ENCODE measurements around the gene THADA. TPM values are rescaled to one million over a fixed set of nuclear protein-coding genes. Genes with fewer than 3 reads are reported as not detected.

Gene THADA
- total and polyA plus RNA-seq, 7 experiments from 2014 or later = 11.7 to 43.0 (median 39.6) TPM

DNA sequence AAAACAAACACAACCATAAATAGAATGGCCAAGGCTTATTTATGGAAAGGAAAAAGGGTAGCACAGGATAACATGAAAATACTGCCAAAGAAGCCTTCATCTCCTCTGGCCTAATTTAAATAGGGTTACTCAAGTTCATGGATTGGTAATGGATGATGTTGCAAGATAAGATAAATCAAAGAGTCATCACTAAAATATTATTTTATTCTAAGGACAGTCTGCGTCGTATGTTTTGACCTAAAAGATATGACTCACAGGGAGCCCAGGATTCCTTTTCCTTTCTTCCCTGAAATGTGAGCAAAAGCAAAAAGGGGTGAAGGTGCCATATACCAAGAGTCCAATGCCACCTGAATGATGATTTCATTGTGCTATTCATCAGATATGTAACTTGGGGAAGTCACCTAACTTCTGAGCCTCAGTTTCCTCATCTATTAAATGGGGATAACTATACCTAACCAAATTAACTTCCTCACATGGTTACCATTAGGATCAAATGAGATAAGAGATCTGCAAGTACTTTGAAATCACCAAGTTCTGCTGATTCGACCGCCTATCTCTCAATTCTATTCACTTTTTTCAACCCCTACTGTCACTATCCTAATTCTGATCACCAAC is 137.7 kb downstream of the THADA start:
- CTCF ChIA-PET = no interaction called here
- H3K27ac ChIP-seq (ENCODE audit: low read depth, low read length) = no peak overlapping the region
- POLR2A ChIA-PET = no interaction called here

DNA sequence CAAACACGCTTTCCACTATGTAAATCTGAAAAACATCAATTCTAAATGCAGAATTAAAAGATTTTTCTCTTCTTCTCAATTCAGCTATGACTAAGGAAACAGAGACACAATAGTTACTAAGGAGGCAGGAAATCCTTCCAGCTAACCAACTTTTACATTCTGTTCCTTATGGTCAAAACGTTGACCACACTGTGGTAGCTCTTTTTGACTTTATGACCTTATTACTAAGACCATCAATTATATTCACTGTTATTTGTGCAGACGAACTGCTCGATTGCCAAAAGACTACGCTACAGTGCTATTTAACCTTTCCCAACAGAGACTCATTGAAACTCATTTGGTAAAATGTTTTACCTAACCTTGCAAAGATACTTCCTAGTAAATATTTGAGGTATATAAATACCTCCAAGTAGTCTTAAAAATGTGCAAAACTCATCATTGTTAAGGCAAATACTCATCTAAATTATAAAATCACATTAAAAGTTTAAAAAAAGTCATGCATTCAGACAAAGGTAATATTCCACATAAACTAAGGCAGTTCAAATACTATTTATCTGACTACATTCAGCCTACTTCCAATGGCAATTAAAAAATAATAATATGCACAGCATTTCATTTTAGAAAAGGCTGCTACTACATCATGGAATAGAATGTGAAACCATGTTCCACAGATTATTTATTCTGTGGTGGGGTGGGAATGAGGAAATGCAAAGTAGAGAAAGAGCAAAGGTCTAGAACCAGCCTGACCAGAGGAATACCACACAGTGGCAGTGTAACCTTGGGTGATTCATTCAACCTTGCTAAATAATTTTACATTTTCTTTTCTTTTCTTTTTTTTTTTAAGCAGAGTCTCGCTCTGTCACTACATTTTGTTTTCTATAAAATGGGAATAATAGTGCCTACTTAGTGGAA is 139.9 kb downstream of the THADA start:
- Mint-ChIP-seq H3K36me3 (peaks cover 16 to 50% (median 36%) of the 10 kb centered on the region in 5 donors), H3K4me1 (peaks cover 8 to 27% (median 17%) of the 10 kb centered on the region in 7 donors), H3K27me3 (no peaks in the 10 kb centered on the region), H3K9me3 (no peaks in the 10 kb centered on the region), H3K4me3 (no peak overlapping the region), H3K27ac (no peak overlapping the region)
- Histone ChIP-seq H3K36me3 (ENCODE audit: control insufficient read depth in 2 of 3, insufficient read depth in 3 of 3, low read length in 3 of 3) (no peaks in the 10 kb centered on the region), H3K27me3 (ENCODE audit: control insufficient read depth in 2 of 2, insufficient read depth in 2 of 2, low read length in 2 of 2) (no peaks in the 10 kb centered on the region), H3K9me3 (ENCODE audit: control insufficient read depth in 2 of 3, low read length in 3 of 3) (no peaks in the 10 kb centered on the region), H3K4me1 (ENCODE audit: control insufficient read depth in 2 of 2, insufficient read depth in 2 of 2, low read length in 2 of 2) (no peaks in the 10 kb centered on the region), H3K27ac (ENCODE audit: low read depth, low read length) (no peak overlapping the region), H3K4me3 (ENCODE audit: low read length) (no peak overlapping the region)
- ChIA-PET POLR2A (no interaction called here), CTCF (no interaction called here)
- peak; percentile 48 for ATAC-seq
- no peak for DNase-seq
- intact Hi-C loops (cut with micrococcal nuclease) = no loop called here

More for the DNA sequence above, 137.7 kb downstream of the THADA start:
- intact Hi-C loops (cut with micrococcal nuclease) = no loop called here
- Mint-ChIP-seq H3K27me3 (no peaks in the 10 kb centered on the region), H3K4me1 (peaks cover 3 to 29% (median 18%) of the 10 kb centered on the region in 7 donors), H3K4me3 (no peak overlapping the region), H3K36me3 (peaks cover 9 to 36% (median 19%) of the 10 kb centered on the region in 5 donors), H3K27ac (no peak overlapping the region), H3K9me3 (no peaks in the 10 kb centered on the region)
- ATAC-seq (no peak), DNase-seq (no peak)
- Histone ChIP-seq H3K4me3 (ENCODE audit: low read length) (no peak overlapping the region), H3K36me3 (ENCODE audit: control insufficient read depth in 2 of 3, insufficient read depth in 3 of 3, low read length in 3 of 3) (no peaks in the 10 kb centered on the region), H3K27me3 (ENCODE audit: control insufficient read depth in 2 of 2, insufficient read depth in 2 of 2, low read length in 2 of 2) (no peaks in the 10 kb centered on the region), H3K4me1 (ENCODE audit: control insufficient read depth in 2 of 2, insufficient read depth in 2 of 2, low read length in 2 of 2) (no peaks in the 10 kb centered on the region), H3K9me3 (ENCODE audit: control insufficient read depth in 2 of 3, low read length in 3 of 3) (no peaks in the 10 kb centered on the region)

DNA sequence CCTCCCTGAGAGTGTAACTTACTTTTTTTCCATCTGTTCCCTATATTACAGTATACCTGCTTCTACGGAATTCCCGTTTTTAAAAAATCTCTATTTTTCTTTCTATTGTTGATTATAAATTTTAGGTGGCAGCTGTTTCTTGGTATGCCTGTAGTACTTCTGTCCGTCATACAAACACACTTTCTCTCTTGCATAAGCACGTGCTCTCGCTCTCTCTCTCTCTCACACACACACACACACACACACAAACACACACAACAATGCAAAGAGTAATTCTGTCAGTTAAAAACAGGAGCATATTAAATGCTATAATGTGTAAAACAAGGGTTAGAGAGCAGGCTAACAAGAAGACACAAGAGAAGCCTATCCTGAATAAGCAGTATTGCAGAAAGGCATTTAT is 140.5 kb downstream of the THADA start:
- ChIA-PET CTCF (no interaction called here), POLR2A (no interaction called here)
- Histone ChIP-seq H3K36me3 (ENCODE audit: control insufficient read depth in 2 of 3, insufficient read depth in 3 of 3, low read length in 3 of 3) (no peaks in the 10 kb centered on the region), H3K4me3 (ENCODE audit: low read length) (no peak overlapping the region), H3K27me3 (ENCODE audit: control insufficient read depth in 2 of 2, insufficient read depth in 2 of 2, low read length in 2 of 2) (no peaks in the 10 kb centered on the region), H3K9me3 (ENCODE audit: control insufficient read depth in 2 of 3, low read length in 3 of 3) (no peaks in the 10 kb centered on the region), H3K27ac (ENCODE audit: low read depth, low read length) (no peak overlapping the region), H3K4me1 (ENCODE audit: control insufficient read depth in 2 of 2, insufficient read depth in 2 of 2, low read length in 2 of 2) (no peaks in the 10 kb centered on the region)
- Mint-ChIP-seq H3K9me3 (no peaks in the 10 kb centered on the region), H3K4me1 (peaks cover 8 to 24% (median 14%) of the 10 kb centered on the region in 7 donors), H3K27ac (no peak overlapping the region), H3K27me3 (no peaks in the 10 kb centered on the region), H3K36me3 (peaks cover 16 to 51% (median 34%) of the 10 kb centered on the region in 5 donors), H3K4me3 (no peak overlapping the region)
- no peak for ATAC-seq
- no peak for DNase-seq
- intact Hi-C loops (cut with micrococcal nuclease) = no loop called here

DNA sequence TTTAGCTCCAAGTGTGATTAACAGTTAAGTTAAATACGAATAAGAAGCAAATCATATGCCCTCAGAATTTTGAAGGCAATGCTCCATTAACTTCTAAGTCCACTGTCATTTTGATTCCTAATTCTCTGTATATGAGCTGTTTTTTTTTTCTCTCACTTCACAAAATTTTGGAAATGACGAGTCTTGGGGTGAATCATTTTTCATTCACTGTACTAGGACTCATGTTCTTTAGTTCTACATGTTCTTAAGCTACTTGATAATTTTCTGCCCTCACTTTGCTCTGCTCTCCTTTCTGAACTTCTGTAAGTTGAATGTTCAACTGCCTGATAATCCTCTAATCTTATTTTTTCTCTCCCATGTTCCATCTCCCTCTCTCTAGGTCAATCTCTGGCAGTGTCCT is 141.0 kb downstream of the THADA start:
- H3K4me1 Mint-ChIP-seq = peaks cover 8 to 24% (median 14%) of the 10 kb centered on the region in 7 donors
- Histone ChIP-seq H3K4me3 (ENCODE audit: low read length) (no peak overlapping the region), H3K36me3 (ENCODE audit: control insufficient read depth in 2 of 3, insufficient read depth in 3 of 3, low read length in 3 of 3) (no peaks in the 10 kb centered on the region), H3K27ac (ENCODE audit: low read depth, low read length) (no peak overlapping the region), H3K27me3 (ENCODE audit: control insufficient read depth in 2 of 2, insufficient read depth in 2 of 2, low read length in 2 of 2) (no peaks in the 10 kb centered on the region), H3K9me3 (ENCODE audit: control insufficient read depth in 2 of 3, low read length in 3 of 3) (no peaks in the 10 kb centered on the region), H3K4me1 (ENCODE audit: control insufficient read depth in 2 of 2, insufficient read depth in 2 of 2, low read length in 2 of 2) (no peaks in the 10 kb centered on the region)
- no peaks in the 10 kb centered on the region for H3K27me3 Mint-ChIP-seq
- no peak for ATAC-seq
- no peaks in the 10 kb centered on the region for H3K9me3 Mint-ChIP-seq
- peaks cover 16 to 52% (median 33%) of the 10 kb centered on the region in 5 donors for H3K36me3 Mint-ChIP-seq
- ChIA-PET CTCF (interaction anchor here (0.6 kb wide), 1 partner anchor 822 kb away, joined by 3 read pairs; no protein-coding TSS in a partner anchor), POLR2A (no interaction called here)
- no peak overlapping the region for H3K27ac Mint-ChIP-seq
- intact Hi-C loops (cut with micrococcal nuclease) = no loop called here
- no peak for DNase-seq
- no peak overlapping the region for H3K4me3 Mint-ChIP-seq

DNA sequence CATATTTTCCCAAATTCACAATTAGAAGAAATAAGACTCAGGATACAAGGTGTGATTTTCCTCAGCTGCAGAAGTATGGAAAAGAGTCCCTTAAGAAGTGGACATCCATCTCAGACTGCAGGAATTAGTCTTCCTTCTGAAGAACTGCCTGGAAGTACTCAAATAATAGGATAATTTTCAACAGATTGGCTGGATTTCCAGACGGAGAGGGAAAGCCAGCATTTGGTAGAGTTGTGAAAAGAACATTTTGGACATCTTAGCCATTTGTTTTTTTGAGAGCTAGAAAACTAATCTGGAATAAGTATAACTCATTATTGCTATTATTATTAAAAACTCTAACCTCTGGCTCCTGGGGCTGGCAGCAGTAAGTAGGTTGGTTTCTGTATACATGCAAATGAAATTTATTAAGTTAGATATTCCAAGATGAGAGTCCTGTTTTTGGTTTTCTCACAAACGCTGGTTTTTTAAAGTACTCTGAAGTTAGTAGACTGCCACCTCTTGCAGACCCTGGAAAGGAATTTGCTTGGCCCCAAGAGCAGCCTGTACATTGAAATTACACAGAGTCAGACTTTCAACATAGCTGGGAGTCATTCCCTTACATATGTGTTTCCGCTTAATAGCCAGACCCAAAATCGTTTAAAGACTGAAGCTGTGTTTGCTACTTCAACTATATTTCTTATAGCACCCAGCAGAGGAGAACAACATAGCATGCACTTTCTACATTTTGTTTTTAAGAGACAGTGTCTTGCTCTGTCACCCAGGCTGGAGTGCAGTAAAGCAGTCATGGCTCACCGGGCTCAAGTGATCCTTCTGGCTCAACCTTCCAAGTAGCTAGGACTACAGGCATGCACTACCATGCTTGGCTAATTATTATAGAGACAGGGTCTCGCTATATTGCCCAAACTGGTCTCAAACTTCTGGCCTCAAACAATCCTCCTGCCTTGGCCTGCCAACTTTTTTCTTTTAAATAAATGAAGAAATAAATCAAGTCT is 142.4 kb downstream of the THADA start:
- Histone ChIP-seq H3K27ac (ENCODE audit: low read depth, low read length) (no peak overlapping the region), H3K4me3 (ENCODE audit: low read length) (no peak overlapping the region), H3K4me1 (ENCODE audit: control insufficient read depth in 2 of 2, insufficient read depth in 2 of 2, low read length in 2 of 2) (no peaks in the 10 kb centered on the region), H3K36me3 (ENCODE audit: control insufficient read depth in 2 of 3, insufficient read depth in 3 of 3, low read length in 3 of 3) (no peaks in the 10 kb centered on the region), H3K9me3 (ENCODE audit: control insufficient read depth in 2 of 3, low read length in 3 of 3) (no peaks in the 10 kb centered on the region), H3K27me3 (ENCODE audit: control insufficient read depth in 2 of 2, insufficient read depth in 2 of 2, low read length in 2 of 2) (no peaks in the 10 kb centered on the region)
- H3K36me3 Mint-ChIP-seq = peaks cover 18 to 56% (median 38%) of the 10 kb centered on the region in 5 donors
- no peaks in the 10 kb centered on the region for H3K27me3 Mint-ChIP-seq
- ATAC-seq (no peak), DNase-seq (no peak)
- POLR2A ChIA-PET = no interaction called here
- intact Hi-C loops (cut with micrococcal nuclease) = no loop called here
- H3K4me3 Mint-ChIP-seq = no peak overlapping the region
- peaks cover 7 to 21% (median 16%) of the 10 kb centered on the region in 7 donors for H3K4me1 Mint-ChIP-seq
- H3K9me3 Mint-ChIP-seq = no peaks in the 10 kb centered on the region
- no peak overlapping the region for H3K27ac Mint-ChIP-seq
- CTCF ChIA-PET = interaction anchor here (0.6 kb wide), 1 partner anchor 659 kb away, joined by 4 read pairs; no protein-coding TSS in a partner anchor

DNA sequence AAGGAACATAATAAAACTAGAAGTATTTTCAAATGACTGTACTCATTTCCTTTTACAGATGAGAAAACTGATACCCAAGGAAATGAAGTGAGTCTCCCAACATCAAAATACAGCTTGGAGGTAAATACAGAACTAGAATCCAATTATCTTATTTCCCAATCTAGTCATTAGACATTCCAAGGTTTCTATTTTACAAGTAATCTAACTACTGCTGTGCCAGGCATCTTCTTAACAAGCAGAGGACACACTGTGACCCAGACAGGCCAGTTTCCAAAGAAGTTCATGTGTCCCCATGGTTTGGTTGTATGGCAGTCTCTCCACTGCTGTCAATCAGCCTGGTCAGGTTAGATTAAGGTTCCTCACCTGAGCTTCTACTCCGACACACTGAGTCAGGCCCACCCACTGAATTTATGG is 143.5 kb downstream of the THADA start:
- Histone ChIP-seq H3K27ac (ENCODE audit: low read depth, low read length) (no peak overlapping the region), H3K4me1 (ENCODE audit: control insufficient read depth in 2 of 2, insufficient read depth in 2 of 2, low read length in 2 of 2) (no peaks in the 10 kb centered on the region), H3K36me3 (ENCODE audit: control insufficient read depth in 2 of 3, insufficient read depth in 3 of 3, low read length in 3 of 3) (peaks cover 0 to 2% (median 0%) of the 10 kb centered on the region in 3 experiments), H3K9me3 (ENCODE audit: control insufficient read depth in 2 of 3, low read length in 3 of 3) (no peaks in the 10 kb centered on the region), H3K27me3 (ENCODE audit: control insufficient read depth in 2 of 2, insufficient read depth in 2 of 2, low read length in 2 of 2) (no peaks in the 10 kb centered on the region), H3K4me3 (ENCODE audit: low read length) (no peak overlapping the region)
- DNase-seq = no peak
- POLR2A ChIA-PET = no interaction called here
- H3K4me1 Mint-ChIP-seq = peaks cover 3 to 21% (median 11%) of the 10 kb centered on the region in 7 donors
- H3K27me3 Mint-ChIP-seq = no peaks in the 10 kb centered on the region
- peaks cover 18 to 58% (median 36%) of the 10 kb centered on the region in 5 donors for H3K36me3 Mint-ChIP-seq
- no peak overlapping the region for H3K27ac Mint-ChIP-seq
- H3K4me3 Mint-ChIP-seq = no peak overlapping the region
- CTCF ChIA-PET = no interaction called here
- no peak for ATAC-seq
- intact Hi-C loops (cut with micrococcal nuclease) = no loop called here
- no peaks in the 10 kb centered on the region for H3K9me3 Mint-ChIP-seq
